HG02981 (cell line): ENCODE measurements around the gene C1GALT1C1.
"Not testable (repeated sequence)": the region's sequence is repeated elsewhere in the genome, so short reads cannot be mapped to it uniquely, and the experiment has no call there.

Experiments
- ATAC-seq: cut with Tn5 transposase; IDR thresholded peaks from one replicate; pipeline ENCODE4 v1.9.1; 2021; ENCODE audit warnings: mild to moderate bottlenecking, moderate library complexity; ENCODE audit not compliant: unreplicated experiment

The C1GALT1C1 gene

DNA sequence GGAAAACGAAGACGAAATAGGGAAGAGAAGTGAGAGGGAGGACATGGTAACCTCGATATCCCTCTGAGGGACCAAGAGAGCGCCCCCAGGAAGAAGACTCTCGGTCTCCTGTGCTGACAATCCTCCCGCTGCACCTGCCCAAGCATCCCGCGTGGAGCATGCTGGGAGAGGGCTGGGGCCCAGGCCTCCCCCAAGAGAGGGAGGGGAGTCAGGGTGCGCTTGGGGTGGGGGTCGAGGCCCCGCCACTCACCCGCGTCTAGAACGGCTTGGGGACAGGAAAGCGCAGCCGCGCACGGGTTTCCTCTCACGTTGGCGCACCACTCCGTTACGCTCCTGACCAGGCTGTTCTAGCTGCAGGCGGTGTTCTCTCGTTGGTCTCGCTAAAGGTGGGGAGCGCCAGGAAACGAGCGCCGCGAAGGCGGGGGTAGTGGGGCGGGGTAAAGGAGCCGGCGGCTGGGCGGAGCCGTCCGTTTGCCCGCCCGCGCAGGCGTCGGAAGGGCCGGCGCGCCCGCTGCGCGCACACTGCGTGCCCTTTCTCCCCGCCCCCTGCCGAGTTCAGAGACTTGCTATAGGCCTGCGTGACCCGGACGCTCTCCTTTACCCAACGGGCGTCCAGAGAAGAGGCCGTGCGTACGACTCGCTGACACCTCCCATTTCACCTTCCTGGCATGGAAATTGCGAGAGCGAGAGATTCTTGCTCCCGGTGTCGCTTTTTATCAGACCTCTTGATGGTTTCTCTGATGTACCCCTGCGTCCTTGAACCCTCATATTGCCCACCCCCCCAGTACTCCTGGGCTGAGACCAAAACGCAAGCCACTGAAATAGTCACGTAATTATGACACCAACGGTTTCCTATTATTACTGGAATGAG lies at the start of gene C1GALT1C1:
C1GALT1C1 (minus strand) TSS at position 388 of the 871 bp plus-strand sequence. CDS start 2,888 bp downstream, outside the sequence.
- ATAC-seq = peak; percentile 95

- no peak for ATAC-seq
Observed at GRCh38 chrX:120677004-120677652, 47.3 kb upstream of the C1GALT1C1 start.

- ATAC-seq = no peak
Observed at GRCh38 chrX:120672841-120673530, 43.1 kb upstream of the C1GALT1C1 start.

DNA sequence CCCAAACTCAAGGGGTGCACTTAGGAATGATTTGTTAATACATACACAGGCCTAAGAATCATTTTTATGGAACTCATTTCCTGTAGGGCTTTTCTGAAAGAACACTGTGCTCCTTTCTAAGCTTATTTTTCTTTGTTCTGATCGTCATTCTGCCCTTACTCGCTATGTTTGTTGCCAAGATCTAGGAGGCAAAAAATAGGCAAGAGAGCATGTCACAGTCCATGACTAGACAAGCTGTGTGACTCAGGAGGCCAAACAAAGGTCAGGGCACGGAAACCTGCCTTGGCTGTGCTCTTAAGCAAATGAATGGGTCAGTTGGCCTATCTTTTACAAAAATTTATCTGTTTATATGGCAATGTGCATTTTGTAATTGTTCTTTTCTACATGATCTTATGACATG lies 42.5 kb upstream of the C1GALT1C1 start:
- ATAC-seq = no peak

GRCh38 chrX:120671963-120672362 lies 42.1 kb upstream of the C1GALT1C1 start:
- ATAC-seq = no peak

GRCh38 chrX:120668357-120668756 lies 38.5 kb upstream of the C1GALT1C1 start:
- ATAC-seq = no peak

DNA sequence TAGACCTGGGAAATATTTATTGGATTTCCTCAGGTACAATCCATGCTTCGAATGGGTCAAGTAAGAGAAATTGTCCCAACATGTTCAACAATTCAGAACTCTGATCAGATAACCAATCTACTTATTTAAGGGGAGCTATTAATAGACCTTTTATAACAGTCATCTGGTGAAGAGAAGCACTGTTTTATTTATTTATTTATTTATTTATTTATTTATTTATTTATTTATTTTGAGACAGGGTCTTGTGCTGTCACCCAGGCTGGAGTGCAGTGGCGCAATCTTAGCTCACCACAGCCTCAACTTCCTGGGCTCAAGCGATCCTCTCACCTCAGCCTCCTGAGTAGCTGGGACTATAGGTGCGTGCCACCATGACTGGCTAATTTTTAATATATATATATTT lies 34.7 kb upstream of the C1GALT1C1 start:
- not testable (repeated sequence) for ATAC-seq

GRCh38 chrX:120664081-120664480 lies 34.2 kb upstream of the C1GALT1C1 start:
- no peak for ATAC-seq

- ATAC-seq = no peak
Observed at GRCh38 chrX:120662662-120663061, 32.8 kb upstream of the C1GALT1C1 start.

- no peak for ATAC-seq
Observed at GRCh38 chrX:120660637-120661036, 30.8 kb upstream of the C1GALT1C1 start.

DNA sequence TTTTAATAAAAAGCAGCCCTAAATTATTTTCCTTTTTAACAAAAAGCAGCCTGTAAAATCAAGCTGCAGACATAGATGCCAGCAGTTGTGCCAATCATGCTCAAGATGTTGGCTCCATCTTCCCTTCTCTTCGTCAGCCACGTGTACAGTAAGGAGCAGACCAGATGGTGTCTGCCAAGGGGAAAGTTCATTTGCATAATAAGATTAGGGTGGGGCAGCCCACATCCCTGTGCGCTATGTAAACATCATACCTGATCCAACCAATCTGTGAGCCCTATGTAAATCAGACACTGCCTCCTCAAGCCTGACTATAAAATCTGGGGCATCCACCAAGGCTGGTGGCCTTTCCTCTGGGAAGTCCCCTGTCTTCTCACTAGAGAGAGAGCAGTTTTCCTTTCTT lies 23.1 kb upstream of the C1GALT1C1 start:
- no peak for ATAC-seq

DNA sequence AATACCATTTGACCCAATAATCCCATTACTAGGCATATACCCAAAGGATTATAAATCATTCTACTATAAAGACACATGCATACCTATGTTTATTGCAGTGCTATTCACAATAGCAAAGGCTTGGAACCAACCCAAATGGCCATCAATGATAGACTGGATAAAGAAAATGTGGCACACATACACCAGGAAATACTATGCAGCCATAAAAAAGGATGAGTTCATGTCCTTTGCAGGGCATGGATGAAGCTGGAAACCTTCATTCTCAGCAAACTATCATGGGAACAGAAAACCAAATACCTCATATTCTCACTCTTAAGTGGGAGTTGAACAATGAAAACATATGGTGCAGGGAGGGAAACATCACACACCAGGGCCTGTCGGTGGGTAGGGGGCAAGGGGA lies 22.4 kb upstream of the C1GALT1C1 start:
- not testable (repeated sequence) for ATAC-seq

DNA sequence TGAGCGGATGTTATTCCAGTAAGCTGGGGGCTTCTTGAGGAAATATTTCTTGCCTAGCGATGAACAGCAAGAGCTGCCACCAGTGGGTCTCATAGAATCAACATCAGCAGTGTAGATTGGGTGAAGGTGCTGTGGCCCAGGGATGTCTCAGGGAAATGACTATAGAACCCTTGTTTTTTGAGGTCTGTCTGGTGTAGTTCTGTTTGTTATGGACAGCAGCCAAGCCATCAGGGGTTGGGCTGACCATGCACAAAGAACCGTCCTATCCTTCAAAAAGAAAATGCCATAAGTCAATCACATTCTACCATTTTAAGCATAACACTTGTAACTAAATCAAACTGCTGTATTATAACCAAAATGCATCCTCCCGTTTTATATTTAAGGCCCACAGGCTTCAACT lies 17.3 kb upstream of the C1GALT1C1 start:
- no peak for ATAC-seq

DNA sequence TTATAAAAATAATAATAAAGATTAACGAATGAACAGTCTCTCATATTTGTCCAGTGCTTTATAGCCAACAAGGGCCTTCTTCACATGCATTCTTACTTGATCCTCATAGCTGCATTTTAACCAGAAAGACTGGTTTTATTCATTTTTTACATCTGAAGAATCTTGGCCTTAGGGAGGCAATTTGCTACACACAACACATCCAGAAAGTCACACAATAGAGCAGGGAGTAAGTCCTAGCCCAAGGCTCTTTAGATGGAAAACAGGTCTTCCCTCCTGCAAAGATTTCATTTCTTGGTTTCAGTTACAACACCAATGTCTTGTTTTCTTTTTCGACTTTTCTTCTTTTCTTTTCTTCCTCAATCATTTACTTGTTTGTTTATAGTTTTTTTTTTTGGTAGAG lies 13.0 kb upstream of the C1GALT1C1 start:
- no peak for ATAC-seq

DNA sequence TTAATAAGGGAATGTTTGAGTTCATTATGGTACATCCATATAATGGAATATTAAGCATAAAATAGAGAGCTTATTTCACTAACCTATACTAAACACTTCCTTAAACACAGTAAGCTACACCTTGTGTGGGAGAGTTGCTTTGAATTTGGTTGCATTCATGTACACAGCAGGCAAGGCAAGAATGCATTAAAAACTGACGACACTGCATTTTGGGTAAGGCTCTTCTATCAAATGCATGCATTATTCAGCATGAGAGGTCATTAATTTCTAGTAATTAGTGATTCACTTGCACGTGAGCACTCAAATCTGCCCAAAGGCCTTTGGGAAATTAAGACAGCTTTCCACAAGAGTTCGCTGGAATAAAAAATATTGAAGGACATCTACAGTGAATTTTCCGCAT lies 8.8 kb upstream of the C1GALT1C1 start:
- ATAC-seq = no peak

DNA sequence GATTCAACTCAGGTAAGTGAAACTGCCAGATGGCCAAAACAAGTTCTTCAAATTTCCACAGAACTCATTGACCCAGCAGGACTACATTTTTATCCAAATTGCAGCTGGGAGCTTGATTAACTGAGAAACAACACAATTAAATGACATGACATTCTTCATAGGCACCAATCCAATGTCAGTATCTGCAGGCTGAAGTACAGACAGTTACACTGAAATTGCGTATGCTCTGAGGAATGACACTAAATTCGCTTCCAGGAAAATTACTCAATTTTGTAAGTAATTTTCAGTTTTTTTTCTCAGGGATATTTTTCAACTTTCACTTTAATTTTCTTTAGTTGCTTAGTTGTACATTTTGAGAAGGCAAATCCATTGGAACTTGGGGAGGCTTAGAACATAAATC lies 4.5 kb downstream of the C1GALT1C1 start:
- no peak for ATAC-seq

GRCh38 chrX:120617996-120618630 lies 11.7 kb downstream of the C1GALT1C1 start:
- ATAC-seq = no peak

- no peak for ATAC-seq
Observed at GRCh38 chrX:120614816-120615215, 15.0 kb downstream of the C1GALT1C1 start.

DNA sequence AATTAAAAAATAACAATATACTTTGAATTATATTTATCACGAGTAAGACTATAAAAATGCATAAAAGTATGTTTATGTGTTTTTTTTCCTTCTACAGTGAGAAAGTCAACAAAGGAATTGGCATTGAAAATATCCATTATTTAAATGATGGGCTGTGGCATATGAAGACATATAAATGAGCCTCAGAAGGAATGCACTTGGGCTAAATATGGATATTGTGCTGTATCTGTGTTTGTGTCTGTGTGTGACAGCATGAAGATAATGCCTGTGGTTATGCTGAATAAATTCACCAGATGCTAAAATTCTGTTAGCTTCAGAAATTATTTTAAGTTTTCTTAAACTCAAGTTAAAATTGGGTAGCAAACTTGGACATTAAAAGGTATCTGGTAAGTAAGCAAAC lies 17.8 kb downstream of the C1GALT1C1 start:
- ATAC-seq = no peak

DNA sequence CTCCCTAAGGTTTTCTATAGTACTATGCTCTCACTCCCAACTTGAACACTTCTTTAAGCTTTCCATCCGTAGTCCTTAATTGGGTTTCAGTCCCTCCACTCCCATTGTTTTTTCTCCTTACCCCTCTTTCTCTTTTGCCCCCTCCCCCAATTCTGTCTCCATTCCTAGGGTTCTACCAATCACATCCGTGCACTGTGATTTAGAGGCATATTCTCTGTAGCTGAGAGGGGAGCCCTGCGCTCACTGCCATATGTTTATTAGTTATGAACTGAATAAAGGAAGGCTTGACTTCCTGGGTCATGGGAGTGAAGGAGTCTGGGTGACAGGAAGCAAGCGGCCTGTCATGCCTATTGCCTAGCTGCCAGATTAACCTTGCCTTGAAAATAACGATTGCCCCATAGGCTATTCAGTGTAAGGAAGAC lies 25.5 kb downstream of the C1GALT1C1 start:
- peak; percentile 66 for ATAC-seq

DNA sequence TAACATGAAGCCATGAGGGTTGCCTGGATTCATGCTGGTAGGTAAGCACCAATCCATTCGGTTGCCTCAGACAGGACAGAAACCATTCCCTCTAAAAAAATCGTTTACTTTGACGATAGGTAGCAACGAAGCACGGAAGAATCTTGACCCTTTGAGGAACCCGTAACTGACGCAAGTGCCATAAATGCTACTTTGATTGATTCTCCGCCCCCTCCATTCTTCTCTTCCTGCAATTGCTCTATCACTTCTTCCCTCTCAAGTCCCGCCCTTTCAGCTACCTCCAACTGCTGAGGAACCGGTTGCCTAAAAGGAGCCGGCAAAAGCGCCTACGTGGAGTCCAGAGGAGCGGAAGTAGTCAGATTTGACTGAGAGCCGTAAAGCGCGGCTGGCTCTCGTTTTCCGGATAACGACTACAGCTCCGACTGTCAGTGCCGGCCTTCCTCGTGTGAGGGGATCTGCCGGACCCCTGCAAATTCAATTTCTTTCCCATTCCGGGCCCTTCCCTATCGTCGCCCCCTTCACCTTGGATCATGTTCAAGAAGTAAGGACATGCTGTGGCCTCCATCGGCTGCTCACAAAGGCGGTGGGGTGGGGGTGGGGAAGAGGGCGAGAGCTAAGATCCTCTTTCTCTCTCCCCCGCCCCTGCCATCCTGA lies 26.0 kb downstream of the C1GALT1C1 start, which contains the start of gene MCTS1:
MCTS1 (plus strand) TSS at position 395 of the 654 bp plus-strand sequence; CDS start at position 531, 136 bp downstream.
- peak; percentile 93 for ATAC-seq
